ENCODE results near the gene MED13L. TPM values are rescaled to one million over a fixed set of nuclear protein-coding genes. Genes with fewer than 3 reads are reported as not detected.

MED13L gene
- total and polyA plus RNA-seq, 2 donors (not counting 3 experiments of a cell fraction or from before 2014, with no cell fraction given), result 27.4 to 93.6 TPM

- no peak overlapping the region for H3K27ac ChIP-seq (ENCODE audit: insufficient read depth, low read depth, low read length)
- no peaks in the 10 kb centered on the region for H3K4me1 ChIP-seq (ENCODE audit: control insufficient read depth, extremely low read depth, insufficient read depth, low read length)
- no peak overlapping the region for H3K4me2 ChIP-seq (ENCODE audit: insufficient read depth, low read length)
- no peak overlapping the region for H3K4me3 ChIP-seq (replicated peaks in 1 of 3; ENCODE audit: insufficient read depth in 1 of 3, low read depth in 1 of 3, low read length in 3 of 3)
- FAIRE-seq (no peak), DNase-seq (ENCODE audit: low read depth, low spot score) (no peak)
- intact Hi-C loops (cut with micrococcal nuclease), result no loop called here
- H3K79me2 ChIP-seq (ENCODE audit: control insufficient read depth, insufficient read depth, low read length), result no peaks in the 10 kb centered on the region
- no peaks in the 10 kb centered on the region for H3K27me3 ChIP-seq (ENCODE audit: control insufficient read depth in 2 of 2, insufficient read depth in 2 of 2, low read length in 2 of 2)
- TF ChIP-seq POLR2AphosphoS5 (IDR thresholded peaks at IDR 0.05; ENCODE audit: insufficient read depth, low read depth, low read length) (no peak), GATA2 (IDR thresholded peaks at IDR 0.05; ENCODE audit: insufficient read depth, insufficient read length, low read depth, low read length) (peak; percentile 44)
- dilution Hi-C loops (cut with MboI; ENCODE audit: extremely low pct_ligation_motif_present, low sequenced_read_pairs), result no loop called here
- H4K20me1 ChIP-seq (replicated peaks; ENCODE audit: control insufficient read depth, extremely low read depth, insufficient read depth, low read length), result no peaks in the 10 kb centered on the region
- no TSS peak for BruUV-seq (replicated peaks)
- ChIA-PET CTCF (interaction anchor here (1.2 kb wide), 1 partner anchor 108 kb away, joined by 4 read pairs; no protein-coding TSS in a partner anchor), POLR2A (no interaction called here)
- no peak overlapping the region for H2AFZ ChIP-seq (ENCODE audit: low read depth, low read length)
- H3K9me1 ChIP-seq (replicated peaks; ENCODE audit: control insufficient read depth, extremely low read depth, insufficient read depth, low read length), result no peaks in the 10 kb centered on the region
- H3K36me3 ChIP-seq (ENCODE audit: control insufficient read depth in 2 of 2, extremely low read depth in 1 of 2, insufficient read depth in 2 of 2, low read length in 2 of 2), result no peaks in the 10 kb centered on the region
- H3K9ac ChIP-seq (replicated peaks; ENCODE audit: extremely low read depth, insufficient read depth, low read length), result no peak overlapping the region
- H3K9me3 ChIP-seq (replicated peaks; ENCODE audit: control insufficient read depth, insufficient read depth, low read length), result no peaks in the 10 kb centered on the region
Measured at GRCh38 chr12:116282371-116283286, 5.1 kb upstream of the MED13L start.

GRCh38 chr12:116280595-116281290 lies 3.2 kb upstream of the MED13L start:
- dilution Hi-C loops (cut with MboI; ENCODE audit: extremely low pct_ligation_motif_present, low sequenced_read_pairs), result no loop called here
- ChIA-PET POLR2A (no interaction called here), CTCF (no interaction called here)
- peaks cover 2% of the 10 kb centered on the region for H4K20me1 ChIP-seq (replicated peaks; ENCODE audit: control insufficient read depth, extremely low read depth, insufficient read depth, low read length)
- no TSS peak for BruUV-seq (replicated peaks)
- H3K9me1 ChIP-seq (replicated peaks; ENCODE audit: control insufficient read depth, extremely low read depth, insufficient read depth, low read length), result no peaks in the 10 kb centered on the region
- H3K27me3 ChIP-seq (ENCODE audit: control insufficient read depth in 2 of 2, insufficient read depth in 2 of 2, low read length in 2 of 2), result no peaks in the 10 kb centered on the region
- intact Hi-C loops (cut with micrococcal nuclease), result no loop called here
- H3K4me1 ChIP-seq (ENCODE audit: control insufficient read depth, extremely low read depth, insufficient read depth, low read length), result peaks cover under 1% of the 10 kb centered on the region
- FAIRE-seq (no peak), DNase-seq (ENCODE audit: low read depth, low spot score) (no peak)
- H3K79me2 ChIP-seq (ENCODE audit: control insufficient read depth, insufficient read depth, low read length), result peaks cover 11% of the 10 kb centered on the region
- H2AFZ ChIP-seq (ENCODE audit: low read depth, low read length), result no peak overlapping the region
- H3K4me3 ChIP-seq (replicated peaks in 1 of 3; ENCODE audit: insufficient read depth in 1 of 3, low read depth in 1 of 3, low read length in 3 of 3), result no peak overlapping the region
- no peak overlapping the region for H3K4me2 ChIP-seq (ENCODE audit: insufficient read depth, low read length)
- no peak for TF ChIP-seq CTCF (IDR thresholded peaks at IDR 0.05; ENCODE audit: extremely low read depth in 1 of 2, insufficient read depth in 1 of 2, low read depth in 1 of 2, low read length in 2 of 2)
- TF ChIP-seq POLR2A (IDR thresholded peaks at IDR 0.05; ENCODE audit: low read depth, low read length), result no peak
- H3K9ac ChIP-seq (replicated peaks; ENCODE audit: extremely low read depth, insufficient read depth, low read length), result no peak overlapping the region
- no peak overlapping the region for H3K27ac ChIP-seq (ENCODE audit: insufficient read depth, low read depth, low read length)
- H3K9me3 ChIP-seq (replicated peaks; ENCODE audit: control insufficient read depth, insufficient read depth, low read length), result no peaks in the 10 kb centered on the region
- no peaks in the 10 kb centered on the region for H3K36me3 ChIP-seq (ENCODE audit: control insufficient read depth in 2 of 2, extremely low read depth in 1 of 2, insufficient read depth in 2 of 2, low read length in 2 of 2)
